DND-41 (cell line): Measurements from ENCODE around the gene GHITM.
"Not testable (repeated sequence)": the region's sequence is repeated elsewhere in the genome, so short reads cannot be mapped to it uniquely, and the experiment has no call there.

ENCODE experiments used
- CTCF ChIP-seq: IDR thresholded peaks from 2 replicates; pipeline ENCODE4 v1.5.1; 2012; ENCODE audit warnings: borderline replicate concordance, low read length, moderate library complexity, mild to moderate bottlenecking; ENCODE audit not compliant: poor library complexity, severe bottlenecking; ENCODE audit errors: extremely low read depth
- EZH2 ChIP-seq: IDR thresholded peaks from 3 replicates; pipeline ENCODE4 v1.6.1; 2012; ENCODE audit warnings: borderline replicate concordance, low read depth, mild to moderate bottlenecking, moderate library complexity, low read length, inconsistent platforms; ENCODE audit not compliant: severe bottlenecking

GRCh38 chr10:84148006-84148597 is 8.8 kb downstream of the GHITM start:
- TF ChIP-seq CTCF = peak; percentile 70
- TF ChIP-seq EZH2 = not testable (repeated sequence)
